ENCODE data around the gene SAMD13.
"Not testable (repeated sequence)": the region's sequence is repeated elsewhere in the genome, so short reads cannot be mapped to it uniquely, and the experiment has no call there.

Gene SAMD13

DNA sequence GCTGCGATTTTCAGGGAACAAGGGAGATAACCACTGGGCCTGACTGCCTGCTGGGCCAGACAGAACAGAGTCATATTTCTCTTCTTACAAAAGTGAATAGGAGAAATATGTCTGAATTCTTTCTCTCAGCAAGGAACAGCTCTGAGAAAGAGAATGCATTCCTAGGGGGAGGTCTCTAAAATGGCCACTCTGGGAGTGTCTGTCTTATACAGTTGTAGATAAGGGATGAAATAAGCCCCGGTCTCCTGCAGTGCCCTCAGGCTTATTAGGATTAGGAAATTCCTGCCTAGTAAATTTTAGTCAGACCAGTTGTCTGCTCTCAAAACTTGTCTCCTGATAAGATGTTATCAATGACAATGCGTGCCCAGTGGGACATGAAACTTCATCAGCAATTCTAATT lies 14.1 kb upstream of the SAMD13 start:
- not testable (repeated sequence) for FAIRE-seq

DNA sequence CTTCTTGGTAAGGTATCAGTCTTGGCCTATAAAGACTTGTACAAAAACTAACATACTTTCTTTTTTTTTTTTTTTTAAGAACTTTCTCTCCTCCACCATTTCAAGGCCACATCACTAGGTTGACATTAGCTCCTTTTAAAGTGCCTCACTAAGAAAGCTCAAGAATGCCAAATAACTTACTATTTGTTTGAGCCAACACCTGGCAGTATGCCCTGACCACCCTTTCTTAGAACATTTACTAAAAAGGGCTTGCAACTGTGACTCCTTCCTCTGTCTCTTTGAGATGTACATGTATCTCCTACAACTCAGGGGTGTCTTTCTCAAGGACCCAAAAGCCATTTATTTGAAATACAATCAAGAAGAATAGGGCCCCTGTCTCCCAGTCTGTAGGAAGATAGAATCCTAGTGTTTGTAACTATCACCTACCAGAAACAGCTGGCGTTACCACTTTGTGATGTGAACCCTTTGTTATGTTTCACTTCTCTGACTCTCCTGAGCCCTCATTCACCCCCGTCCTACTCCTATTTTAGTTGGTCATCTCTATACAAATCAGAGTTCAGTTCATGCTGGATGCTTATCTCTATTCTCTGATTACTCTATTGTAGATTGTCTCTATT lies 12.2 kb upstream of the SAMD13 start:
- no peak for FAIRE-seq

DNA sequence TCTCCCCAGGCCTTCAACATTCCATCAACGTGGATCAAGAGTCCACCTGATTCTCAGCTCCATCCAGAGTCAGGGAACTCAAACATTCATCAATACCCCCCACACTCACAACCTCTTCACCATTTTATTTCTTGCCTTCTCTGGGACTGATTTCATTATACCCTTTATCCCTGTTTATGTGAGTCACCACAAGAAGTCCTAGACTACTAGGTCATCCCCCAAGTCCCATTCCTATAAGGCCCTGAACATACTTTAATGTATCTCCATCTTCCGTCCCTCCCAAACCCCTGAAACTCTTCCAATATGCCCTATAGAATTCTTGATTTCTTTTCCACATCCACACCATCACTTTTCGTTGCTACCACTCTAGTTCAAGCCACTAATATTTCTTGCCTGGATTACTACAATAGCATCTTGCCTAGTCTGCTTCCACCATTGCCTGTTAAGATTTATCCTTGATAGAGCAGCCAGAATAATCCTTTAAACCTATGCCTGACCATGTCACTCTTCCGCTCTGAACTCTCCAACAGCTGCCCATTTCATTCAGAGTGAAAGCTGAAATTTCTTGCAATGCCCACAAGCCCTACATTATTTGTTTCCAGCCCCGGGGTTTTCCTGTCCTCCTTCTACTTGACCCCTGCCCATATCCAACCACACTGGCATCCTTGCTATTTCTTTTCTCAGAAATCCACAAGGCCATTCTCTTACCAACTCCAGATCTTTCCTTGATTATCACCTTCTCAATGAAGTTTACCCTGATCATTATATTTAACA lies 9.4 kb upstream of the SAMD13 start:
- no peak for FAIRE-seq

DNA sequence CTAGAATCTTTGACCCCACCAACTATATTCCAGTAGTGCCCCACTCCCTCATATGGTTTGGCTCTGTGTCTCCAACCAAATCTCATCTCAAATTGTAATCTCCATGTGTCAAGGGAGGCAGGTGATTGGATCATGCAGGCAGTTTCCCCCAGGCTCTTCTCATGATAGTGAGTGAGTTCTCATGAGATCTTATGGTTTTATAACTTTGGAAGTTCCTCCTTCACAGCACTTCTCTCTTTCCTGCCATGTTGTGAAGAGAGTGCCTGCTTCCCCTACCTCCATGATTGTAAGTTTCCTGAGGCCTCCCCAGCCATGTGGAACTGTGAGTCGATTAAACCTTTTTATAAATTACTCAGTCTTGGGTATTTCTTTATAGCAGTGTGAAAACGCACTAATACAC lies 7.7 kb upstream of the SAMD13 start:
- no peak for FAIRE-seq

DNA sequence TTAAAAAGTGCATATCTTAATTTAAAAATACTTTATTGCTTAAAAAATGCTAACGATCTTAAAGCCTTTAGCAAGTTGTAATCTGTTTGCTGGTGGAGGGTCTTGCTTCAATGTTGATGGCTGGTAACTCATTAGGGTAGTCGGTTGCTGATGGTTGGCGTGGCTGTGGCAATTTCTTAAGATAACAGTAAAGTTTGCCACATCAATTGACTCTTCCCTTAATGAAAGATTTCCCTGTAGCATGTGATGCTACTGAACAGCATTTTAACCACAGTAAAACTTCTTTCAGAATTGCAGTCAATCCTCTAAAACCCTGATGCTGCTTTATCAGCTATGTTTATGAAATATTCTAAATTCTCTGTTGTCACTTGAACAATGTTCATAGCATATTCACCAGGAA lies 6.8 kb upstream of the SAMD13 start:
- no peak for FAIRE-seq

DNA sequence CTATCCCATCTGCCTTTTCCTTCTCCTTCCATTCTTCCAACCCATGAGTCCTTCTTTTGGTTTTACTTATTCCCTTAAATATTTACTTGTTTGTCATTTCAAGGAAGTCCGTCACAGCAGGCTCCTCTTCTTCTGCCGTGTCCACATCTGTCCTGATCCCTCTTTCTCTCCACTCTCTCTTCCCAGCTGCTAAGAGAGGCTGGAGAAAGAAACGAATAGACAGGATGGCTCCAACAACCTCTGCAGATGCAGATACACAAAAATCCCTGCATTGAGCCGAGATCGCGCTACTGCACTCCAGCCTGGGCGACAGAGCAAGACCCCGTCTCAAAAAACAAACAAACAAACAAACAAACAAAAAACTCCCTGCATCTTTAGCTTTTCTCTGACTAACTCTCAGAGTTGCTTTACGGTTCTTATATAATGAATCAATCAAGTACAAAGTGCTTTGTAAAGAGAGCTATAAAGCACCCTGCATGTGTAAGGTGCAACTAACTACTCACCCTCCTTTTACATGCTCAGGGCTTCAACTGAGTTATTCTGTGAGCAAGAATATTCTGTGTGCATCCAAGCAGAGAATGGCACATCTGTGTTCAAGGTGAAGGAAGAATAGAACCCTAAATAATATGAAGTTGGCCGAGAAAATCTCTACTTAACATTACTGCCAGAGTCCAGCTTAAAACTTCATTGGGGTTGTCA lies 3.8 kb upstream of the SAMD13 start:
- FAIRE-seq: no peak

DNA sequence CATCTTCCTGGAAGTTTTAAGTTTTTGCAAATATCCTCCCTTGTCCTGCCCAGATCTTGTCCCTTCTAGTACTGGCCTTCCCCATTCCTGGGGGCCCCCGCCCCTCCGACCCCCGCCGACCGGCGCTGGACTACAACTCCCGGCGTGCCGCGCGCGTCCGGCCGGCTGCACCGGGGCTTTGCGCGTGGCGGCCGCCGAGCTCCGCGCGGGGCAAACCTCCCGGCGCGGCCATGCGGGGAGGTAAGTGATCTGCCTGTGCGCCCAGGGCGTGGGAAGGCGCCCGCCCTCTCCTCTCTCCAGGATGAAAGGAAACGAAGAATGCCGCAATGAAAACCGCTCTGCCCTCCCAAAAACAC lies 3.2 kb upstream of the SAMD13 start:
- FAIRE-seq: no peak

- no peak for FAIRE-seq
Measured at GRCh38 chr1:84298684-84299535, 2.6 kb upstream of the SAMD13 start.

DNA sequence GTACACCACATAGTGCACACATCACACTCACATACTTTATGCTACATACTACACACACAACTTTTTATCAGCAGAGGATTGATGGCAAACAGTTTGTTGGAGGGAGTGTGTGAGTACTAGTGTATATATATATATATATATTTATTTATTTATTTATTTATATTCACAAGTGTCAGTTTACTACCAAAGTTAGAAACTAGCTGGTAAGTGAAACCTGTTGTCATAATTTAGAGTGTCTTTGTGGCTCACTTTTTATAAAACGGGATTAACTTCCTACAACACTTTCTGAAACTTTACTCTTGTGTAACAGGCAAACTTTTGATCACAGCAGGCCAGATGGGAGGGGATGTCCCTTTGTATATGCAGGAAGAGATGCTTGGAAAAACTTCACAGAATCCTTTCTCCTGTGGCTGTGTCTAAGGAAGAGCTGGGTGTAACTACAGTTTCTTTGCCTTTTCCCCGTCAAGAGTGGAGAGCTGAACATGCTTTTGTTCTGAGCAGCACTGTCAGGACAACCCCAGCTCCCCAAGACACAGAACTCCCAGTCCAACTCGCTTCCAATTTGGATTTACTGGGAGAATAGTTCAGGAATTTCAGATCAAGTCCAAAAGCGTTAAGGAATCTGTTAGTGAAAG lies 1.9 kb upstream of the SAMD13 start:
- no peak for FAIRE-seq

DNA sequence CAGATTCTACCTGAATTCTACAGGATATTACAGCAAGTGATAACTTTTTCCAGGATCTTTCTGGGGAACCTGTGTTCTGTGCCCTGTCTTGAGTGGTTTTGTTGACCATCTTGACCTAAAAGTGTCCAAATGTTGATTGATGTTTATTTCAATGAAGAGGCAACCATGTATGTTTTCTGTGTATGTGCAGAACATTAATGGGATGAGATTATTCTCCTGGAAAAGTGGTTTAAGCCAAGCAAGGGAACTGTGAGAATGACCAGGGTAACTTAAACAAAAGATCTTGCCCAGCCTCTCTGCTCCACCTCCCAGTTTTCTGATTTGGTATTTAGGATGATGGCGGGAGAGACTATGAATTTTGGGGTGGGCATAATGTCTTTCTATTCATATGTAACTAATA lies 1.0 kb upstream of the SAMD13 start:
- FAIRE-seq: no peak

GRCh38 chr1:84301785-84302385 lies 377 bp downstream of the SAMD13 start:
- FAIRE-seq: no peak

- peak; percentile 92 for FAIRE-seq
Measured at GRCh38 chr1:84303314-84303830, 1.9 kb downstream of the SAMD13 start.

GRCh38 chr1:84307398-84307797 lies 5.9 kb downstream of the SAMD13 start:
- no peak for FAIRE-seq

- FAIRE-seq: no peak
Measured at GRCh38 chr1:84311296-84311695, 9.8 kb downstream of the SAMD13 start.

DNA sequence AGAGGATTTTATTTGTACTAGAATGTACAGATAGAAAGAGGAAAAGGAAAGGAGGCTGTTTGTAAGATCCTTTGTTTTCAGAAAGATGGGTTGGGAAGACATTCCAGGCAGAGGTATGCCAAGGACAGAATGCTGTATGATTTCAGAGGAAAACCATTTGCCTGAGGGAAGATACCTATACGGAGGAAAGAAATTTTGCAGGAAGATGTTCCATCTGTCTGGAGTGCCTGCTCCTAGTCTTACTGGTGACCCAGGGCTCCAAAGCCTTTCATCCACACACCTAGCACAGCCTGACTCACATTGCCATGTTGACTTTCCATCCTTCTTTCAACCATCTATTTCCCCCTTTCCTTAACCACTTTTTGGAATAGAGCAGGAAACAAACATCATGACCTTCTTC lies 18.2 kb downstream of the SAMD13 start:
- no peak for FAIRE-seq

DNA sequence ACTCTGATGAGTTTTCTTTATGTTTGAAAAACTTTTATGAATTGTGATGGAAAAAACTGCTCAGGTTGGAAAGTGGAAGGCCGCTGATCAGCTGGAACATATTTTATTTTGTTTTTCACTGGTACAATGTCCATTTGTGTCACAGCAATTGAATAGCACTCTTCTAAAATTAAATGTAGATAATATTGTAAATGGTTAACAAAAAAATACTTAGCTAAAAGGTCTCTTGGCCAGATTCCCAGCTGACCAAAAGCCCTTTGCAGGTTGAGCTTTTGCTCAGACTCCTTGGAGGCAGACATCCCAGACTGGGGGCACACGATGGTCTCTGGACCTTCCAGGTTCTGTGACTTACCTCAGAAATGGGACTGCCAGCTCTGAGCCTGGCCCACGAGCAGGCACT lies 26.3 kb downstream of the SAMD13 start:
- FAIRE-seq: no peak

- FAIRE-seq: no peak
Measured at GRCh38 chr1:84330125-84330984, 28.8 kb downstream of the SAMD13 start.

GRCh38 chr1:84339503-84339902 lies 38.0 kb downstream of the SAMD13 start:
- FAIRE-seq: no peak

DNA sequence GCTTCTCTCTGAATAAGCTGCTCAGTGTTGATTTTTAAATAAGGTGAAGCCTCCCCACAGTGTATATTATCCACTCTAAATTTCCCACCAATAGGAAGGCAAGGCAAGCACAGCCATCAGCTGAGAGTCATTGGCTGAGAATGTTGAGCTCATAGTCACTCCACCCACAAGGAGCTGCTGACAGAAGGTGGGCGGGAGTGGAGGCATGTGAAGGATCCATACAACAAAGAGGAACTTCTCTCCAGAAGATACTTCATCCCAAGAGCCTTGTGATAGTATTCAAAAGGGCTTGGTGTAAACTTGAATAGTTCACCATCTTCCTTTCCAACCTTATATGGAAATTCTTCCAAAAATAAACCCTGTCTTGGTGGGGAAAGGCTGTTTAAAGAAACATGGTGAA lies 42.8 kb downstream of the SAMD13 start:
- no peak for FAIRE-seq

GRCh38 chr1:84345220-84345619 lies 43.7 kb downstream of the SAMD13 start:
- FAIRE-seq: no peak

DNA sequence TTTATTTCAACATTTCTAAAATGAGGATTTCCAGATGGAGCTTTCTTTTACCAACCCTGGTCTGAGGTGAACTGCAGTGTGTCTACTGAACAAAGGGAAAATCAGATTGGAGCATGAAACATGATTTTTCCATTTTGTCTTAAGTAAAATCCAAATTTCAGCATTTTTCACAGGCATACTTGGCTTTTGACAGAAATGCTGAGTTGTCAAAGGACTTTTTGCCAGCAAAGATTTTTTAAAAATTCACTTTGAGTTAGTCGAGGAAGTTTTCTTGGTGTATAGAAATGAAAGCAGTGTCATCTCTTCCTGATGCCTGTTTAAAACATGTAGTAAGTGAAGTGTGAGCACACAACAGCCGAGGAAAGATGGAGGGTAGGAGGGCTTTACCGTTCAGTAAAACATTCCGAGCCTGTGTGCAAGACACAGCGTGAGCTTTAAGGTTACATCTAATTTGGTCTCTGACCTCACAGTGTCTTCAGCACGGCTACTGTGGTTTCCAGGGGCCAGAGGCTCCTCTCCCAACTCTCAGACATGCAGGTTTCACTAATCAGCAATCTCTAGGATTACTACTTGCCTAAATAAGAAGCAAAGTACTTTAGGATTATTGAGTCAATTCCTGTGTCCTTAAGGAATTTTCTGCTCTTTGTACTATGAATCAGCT lies 45.9 kb downstream of the SAMD13 start:
- no peak for FAIRE-seq

Measured in A204.1 (cell line).